Spleen (tissue), 7 donors: ENCODE measurements around the gene POLD3.

ENCODE experiments used
- POLR2A ChIP-seq, 3 donors: fragments of 450-650 bp; IDR thresholded peaks; one replicate each; pipeline ENCODE4 v1.5.1; 2017; ENCODE audit warnings: antibody characterized with exemption in 3 of 3, mild to moderate bottlenecking in 1 of 3
- TF ChIP-seq, protein P1 (sequence below), 11 experiments: fragments of 200-600 bp in 7 of 11; fragments of 450-650 bp in 4 of 11; sonication (generic) in 4 of 11; IDR thresholded peaks in 8 of 11; conservative IDR thresholded peaks in 3 of 11; 1 replicate in 7 of 11; 2 replicates in 4 of 11; pipeline versions ENCODE4 v1.4.0 to v1.8.0; 2016 to 2021; ENCODE audit warnings: antibody characterized with exemption in 11 of 11, inconsistent platforms in 4 of 11, mild to moderate bottlenecking in 1 of 11
- donor health status: DM: no; HTN: no; CAD: no; lungs with moderate emphysema.
- donor health status: DM: no; HTN: no; CAD: no.
- donor health status: DM: no; HTN: no; CAD: no.

DNA sequence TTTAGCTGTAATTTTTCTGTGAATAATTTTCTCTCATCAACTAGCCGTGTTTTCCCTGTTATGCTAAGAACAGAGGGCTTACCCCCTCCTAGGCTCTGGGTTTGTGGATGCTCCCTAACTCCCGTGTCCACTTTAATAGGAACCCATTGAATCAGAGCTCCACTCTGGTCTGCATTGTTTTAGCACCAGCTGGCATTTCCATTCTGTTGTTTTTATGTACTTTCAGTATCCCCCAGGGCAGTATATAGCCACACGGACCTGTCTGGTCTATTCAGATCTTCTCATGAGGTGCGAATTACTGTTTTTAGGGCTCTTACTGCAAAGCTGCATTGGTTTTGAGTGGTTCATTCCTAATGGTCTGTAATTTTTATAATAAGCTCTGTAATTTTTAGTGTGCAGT lies 16.0 kb downstream of the POLD3 start:
- TF ChIP-seq POLR2A (IDR thresholded peaks at IDR 0.05): no peak
- TF ChIP-seq, protein P1, sequence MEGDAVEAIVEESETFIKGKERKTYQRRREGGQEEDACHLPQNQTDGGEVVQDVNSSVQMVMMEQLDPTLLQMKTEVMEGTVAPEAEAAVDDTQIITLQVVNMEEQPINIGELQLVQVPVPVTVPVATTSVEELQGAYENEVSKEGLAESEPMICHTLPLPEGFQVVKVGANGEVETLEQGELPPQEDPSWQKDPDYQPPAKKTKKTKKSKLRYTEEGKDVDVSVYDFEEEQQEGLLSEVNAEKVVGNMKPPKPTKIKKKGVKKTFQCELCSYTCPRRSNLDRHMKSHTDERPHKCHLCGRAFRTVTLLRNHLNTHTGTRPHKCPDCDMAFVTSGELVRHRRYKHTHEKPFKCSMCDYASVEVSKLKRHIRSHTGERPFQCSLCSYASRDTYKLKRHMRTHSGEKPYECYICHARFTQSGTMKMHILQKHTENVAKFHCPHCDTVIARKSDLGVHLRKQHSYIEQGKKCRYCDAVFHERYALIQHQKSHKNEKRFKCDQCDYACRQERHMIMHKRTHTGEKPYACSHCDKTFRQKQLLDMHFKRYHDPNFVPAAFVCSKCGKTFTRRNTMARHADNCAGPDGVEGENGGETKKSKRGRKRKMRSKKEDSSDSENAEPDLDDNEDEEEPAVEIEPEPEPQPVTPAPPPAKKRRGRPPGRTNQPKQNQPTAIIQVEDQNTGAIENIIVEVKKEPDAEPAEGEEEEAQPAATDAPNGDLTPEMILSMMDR (IDR thresholded peaks at IDR 0.05 in 8 of 11, conservative IDR thresholded peaks at IDR 0.05 in 3 of 11): no peak
